Left lung (tissue), 10 donors: Measurements from ENCODE around the gene GMPS. TPM values are rescaled to one million over a fixed set of nuclear protein-coding genes. Genes with fewer than 3 reads are reported as not detected.

Experiments
- ATAC-seq: fragments of 200-7000 bp; cut with Tn5 transposase; one replicate; pipeline ENCODE4 v1.9.1; 2020; ENCODE audit warnings: moderate library complexity
- DNase-seq, 4 donors: peaks; one replicate each; pipeline ENCODE4 v3.0.0-alpha.2; 2013 to 2020
- H3K27ac ChIP-seq, 2 donors: fragments of 200-600 bp; sonication (generic) in 1 of 2; one replicate each; pipeline versions ENCODE4 v1.5.0 to v1.8.0; 2020 to 2021
- H3K27me3 ChIP-seq, 2 donors: fragments of 200-600 bp; sonication (generic) in 1 of 2; one replicate each; pipeline versions ENCODE4 v1.5.0 to v1.8.0; 2020 to 2021
- H3K36me3 ChIP-seq, 2 donors: fragments of 200-600 bp; sonication (generic) in 1 of 2; one replicate each; pipeline versions ENCODE4 v1.5.0 to v1.8.0; 2020 to 2021
- H3K4me1 ChIP-seq, 2 donors: fragments of 200-600 bp; one replicate each; pipeline ENCODE4 v1.8.0; 2021
- H3K4me3 ChIP-seq, 2 donors: fragments of 200-600 bp; sonication (generic) in 1 of 2; one replicate each; pipeline versions ENCODE4 v1.5.0 to v1.8.0; 2020 to 2021; ENCODE audit warnings: mild to moderate bottlenecking in 1 of 2
- H3K9me3 ChIP-seq, 2 donors: fragments of 200-600 bp; sonication (generic) in 1 of 2; one replicate each; pipeline versions ENCODE4 v1.5.0 to v1.8.0; 2020 to 2021
- CTCF ChIP-seq, 2 donors: fragments of 200-600 bp; sonication (generic) in 1 of 2; IDR thresholded peaks; one replicate each; pipeline versions ENCODE4 v1.5.0 to v1.8.0; 2021; ENCODE audit warnings: antibody characterized with exemption in 2 of 2
- intact Hi-C, 2 donors: fragments of 100-400 bp; cut with DNase I; formaldehyde crosslinking; loops; one replicate each; pipeline versions ENCODE4 v1.11.2 to v1.14.2; 2022
- polyA plus RNA-seq, 6 donors: library from polyadenylated mRNA; unstranded; fragments of 120-200 nt; gene quantifications; one replicate each; pipeline ENCODE4 v1.2.1, GENCODE V29; 2013; ENCODE audit not compliant: insufficient read length in 6 of 6
- total RNA-seq, 2 donors: library from RNA; stranded (reverse); fragmentation: NEBNext Ultra II Directional; extraction: Animal tissue kit (Norgen Biotek cat#: 25700); gene quantifications; one replicate each; pipeline ENCODE4 v1.2.1, GENCODE V29; 2021
- donor health status: DM: no; HTN: yes; CAD: no.
- donor health status: DM: no; HTN: no; CAD: no.

Gene GMPS
- total and polyA plus RNA-seq, 8 donors, result 46.0 to 72.3 (median 60.0) TPM

- Histone ChIP-seq H3K27ac (no peak overlapping the region), H3K9me3 (no peaks in the 10 kb centered on the region), H3K27me3 (no peaks in the 10 kb centered on the region), H3K36me3 (peaks cover 0 to 59% of the 10 kb centered on the region in 2 donors), H3K4me1 (no peaks in the 10 kb centered on the region), H3K4me3 (no peak overlapping the region)
- TF ChIP-seq CTCF (IDR thresholded peaks at IDR 0.05), result no peak
- ATAC-seq (no peak), DNase-seq (no peak)
- intact Hi-C loops, result no loop called here
Measured at GRCh38 chr3:155934230-155934629, 63.8 kb downstream of the GMPS start.

GRCh38 chr3:155938409-155938808, 68.0 kb downstream of the GMPS start:
- H3K36me3 ChIP-seq, result peaks cover 0 to 61% of the 10 kb centered on the region in 2 donors
- ATAC-seq, result no peak
- intact Hi-C loops, result no loop called here

GRCh38 chr3:155941354-155941753, 70.9 kb downstream of the GMPS start:
- DNase-seq, result no peak
- Histone ChIP-seq H3K27ac (no peak overlapping the region), H3K36me3 (peaks cover 0 to 37% of the 10 kb centered on the region in 2 donors), H3K4me3 (no peak overlapping the region), H3K9me3 (no peaks in the 10 kb centered on the region), H3K27me3 (no peaks in the 10 kb centered on the region), H3K4me1 (no peaks in the 10 kb centered on the region)
- intact Hi-C loops, result no loop called here
- TF ChIP-seq CTCF (IDR thresholded peaks at IDR 0.05), result no peak
- no peak for ATAC-seq

More at GRCh38 chr3:155938409-155938808, 68.0 kb downstream of the GMPS start:
- Histone ChIP-seq H3K4me3 (no peak overlapping the region), H3K27ac (no peak overlapping the region), H3K27me3 (no peaks in the 10 kb centered on the region), H3K4me1 (no peaks in the 10 kb centered on the region), H3K9me3 (no peaks in the 10 kb centered on the region)
- TF ChIP-seq CTCF (IDR thresholded peaks at IDR 0.05), result no peak
- no peak for DNase-seq

GRCh38 chr3:155944081-155944480, 73.6 kb downstream of the GMPS start:
- no peak overlapping the region for H3K27ac ChIP-seq
- ATAC-seq, result no peak
- TF ChIP-seq CTCF (IDR thresholded peaks at IDR 0.05), result no peak
- H3K27me3 ChIP-seq, result no peaks in the 10 kb centered on the region
- no peak for DNase-seq
- intact Hi-C loops, result no loop called here
- H3K4me3 ChIP-seq, result no peak overlapping the region
- H3K36me3 ChIP-seq, result peaks cover 0 to 10% of the 10 kb centered on the region in 2 donors
- H3K4me1 ChIP-seq, result no peaks in the 10 kb centered on the region
- no peaks in the 10 kb centered on the region for H3K9me3 ChIP-seq

GRCh38 chr3:155946178-155946577, 75.7 kb downstream of the GMPS start:
- no peaks in the 10 kb centered on the region for H3K27me3 ChIP-seq
- ATAC-seq (peak; percentile 69), DNase-seq (no peak)
- no peaks in the 10 kb centered on the region for H3K9me3 ChIP-seq
- H3K36me3 ChIP-seq, result peaks cover 0 to 3% of the 10 kb centered on the region in 2 donors
- intact Hi-C loops, result no loop called here
- H3K4me3 ChIP-seq, result no peak overlapping the region
- H3K4me1 ChIP-seq, result no peaks in the 10 kb centered on the region
- no peak for TF ChIP-seq CTCF (IDR thresholded peaks at IDR 0.05)
- H3K27ac ChIP-seq, result no peak overlapping the region
